ENCODE data around the gene TMEM79.

DNA sequence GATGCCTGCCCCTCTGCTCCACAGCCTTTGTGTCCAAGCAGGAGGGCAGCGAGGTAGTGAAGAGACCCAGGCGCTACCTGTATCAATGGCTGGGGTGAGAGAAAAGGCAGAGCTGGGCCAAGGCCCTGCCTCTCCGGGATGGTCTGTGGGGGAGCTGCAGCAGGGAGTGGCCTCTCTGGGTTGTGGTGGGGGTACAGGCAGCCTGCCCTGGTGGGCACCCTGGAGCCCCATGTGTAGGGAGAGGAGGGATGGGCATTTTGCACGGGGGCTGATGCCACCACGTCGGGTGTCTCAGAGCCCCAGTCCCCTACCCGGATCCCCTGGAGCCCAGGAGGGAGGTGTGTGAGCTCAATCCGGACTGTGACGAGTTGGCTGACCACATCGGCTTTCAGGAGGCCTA is 41.4 kb upstream of the TMEM79 start:
- TF ChIP-seq, protein P1, sequence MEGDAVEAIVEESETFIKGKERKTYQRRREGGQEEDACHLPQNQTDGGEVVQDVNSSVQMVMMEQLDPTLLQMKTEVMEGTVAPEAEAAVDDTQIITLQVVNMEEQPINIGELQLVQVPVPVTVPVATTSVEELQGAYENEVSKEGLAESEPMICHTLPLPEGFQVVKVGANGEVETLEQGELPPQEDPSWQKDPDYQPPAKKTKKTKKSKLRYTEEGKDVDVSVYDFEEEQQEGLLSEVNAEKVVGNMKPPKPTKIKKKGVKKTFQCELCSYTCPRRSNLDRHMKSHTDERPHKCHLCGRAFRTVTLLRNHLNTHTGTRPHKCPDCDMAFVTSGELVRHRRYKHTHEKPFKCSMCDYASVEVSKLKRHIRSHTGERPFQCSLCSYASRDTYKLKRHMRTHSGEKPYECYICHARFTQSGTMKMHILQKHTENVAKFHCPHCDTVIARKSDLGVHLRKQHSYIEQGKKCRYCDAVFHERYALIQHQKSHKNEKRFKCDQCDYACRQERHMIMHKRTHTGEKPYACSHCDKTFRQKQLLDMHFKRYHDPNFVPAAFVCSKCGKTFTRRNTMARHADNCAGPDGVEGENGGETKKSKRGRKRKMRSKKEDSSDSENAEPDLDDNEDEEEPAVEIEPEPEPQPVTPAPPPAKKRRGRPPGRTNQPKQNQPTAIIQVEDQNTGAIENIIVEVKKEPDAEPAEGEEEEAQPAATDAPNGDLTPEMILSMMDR (conservative IDR thresholded peaks at IDR 0.05 in 1 of 2, IDR thresholded peaks at IDR 0.05 in 1 of 2; ENCODE audit: low read depth in 1 of 2, low read length in 2 of 2), result no peak
- no peak for TF ChIP-seq EZH2 (IDR thresholded peaks at IDR 0.05; ENCODE audit: low read length, missing control alignments)

Data from fibroblast of lung (primary cell).